HG03139 (cell line): ENCODE measurements around the gene IRF2.
A peak's percentile ranks its signal among the peaks of the same experiment; 100 is the strongest.

Experiments used
- ATAC-seq: cut with Tn5 transposase; IDR thresholded peaks from one replicate; pipeline ENCODE4 v1.9.1; 2021; ENCODE audit not compliant: unreplicated experiment

The IRF2 gene

GRCh38 chr4:184474263-184475095 lies at the start of gene IRF2:
TSS of gene IRF2 (minus strand) at chr4:184474550. CDS start at chr4:184429064, 45,486 bp downstream.
- peak; percentile 52 for ATAC-seq

GRCh38 chr4:184515606-184516005 lies 41.3 kb upstream of the IRF2 start:
- ATAC-seq, result no peak

GRCh38 chr4:184514121-184514988 lies 40.0 kb upstream of the IRF2 start:
- peak; percentile 93 for ATAC-seq

- peak; percentile 11 for ATAC-seq
Measured at GRCh38 chr4:184513802-184514120, 39.4 kb upstream of the IRF2 start.

GRCh38 chr4:184511156-184511555 lies 36.8 kb upstream of the IRF2 start:
- ATAC-seq, result no peak

- ATAC-seq, result no peak
Measured at GRCh38 chr4:184510401-184510800, 36.1 kb upstream of the IRF2 start.

- ATAC-seq, result peak; percentile 94
Measured at GRCh38 chr4:184506527-184507121, 32.3 kb upstream of the IRF2 start.

- ATAC-seq, result no peak
Measured at GRCh38 chr4:184504385-184504784, 30.0 kb upstream of the IRF2 start.

GRCh38 chr4:184503869-184504300 lies 29.5 kb upstream of the IRF2 start:
- no peak for ATAC-seq

- no peak for ATAC-seq
Measured at GRCh38 chr4:184500748-184501589, 26.6 kb upstream of the IRF2 start.

GRCh38 chr4:184499996-184500395 lies 25.6 kb upstream of the IRF2 start:
- no peak for ATAC-seq

- ATAC-seq, result no peak
Measured at GRCh38 chr4:184498598-184498997, 24.2 kb upstream of the IRF2 start.

- no peak for ATAC-seq
Measured at GRCh38 chr4:184489771-184490170, 15.4 kb upstream of the IRF2 start.

GRCh38 chr4:184487503-184487902 lies 13.2 kb upstream of the IRF2 start:
- no peak for ATAC-seq

- no peak for ATAC-seq
Measured at GRCh38 chr4:184485279-184485678, 10.9 kb upstream of the IRF2 start.

- ATAC-seq, result no peak
Measured at GRCh38 chr4:184481544-184481943, 7.2 kb upstream of the IRF2 start.

- ATAC-seq, result no peak
Measured at GRCh38 chr4:184479516-184479950, 5.2 kb upstream of the IRF2 start.

- ATAC-seq, result no peak
Measured at GRCh38 chr4:184477201-184477999, 3.0 kb upstream of the IRF2 start.

GRCh38 chr4:184476695-184477094 lies 2.3 kb upstream of the IRF2 start:
- ATAC-seq, result no peak

GRCh38 chr4:184475498-184475897 lies 1.1 kb upstream of the IRF2 start:
- no peak for ATAC-seq
